SK-N-MC (cell line): ENCODE measurements around the gene HADHA.

Source experiments
- EZH2 ChIP-seq: fragments of 200-600 bp; sonication (generic); IDR thresholded peaks from one replicate; pipeline ENCODE4 v1.6.1; 2017; ENCODE audit warnings: antibody characterized with exemption
- FOXP2 ChIP-seq: optimal IDR thresholded peaks from 2 replicates; pipeline ENCODE3; 2011; ENCODE audit warnings: mild to moderate bottlenecking, moderate library complexity; ENCODE audit not compliant: insufficient read depth; ENCODE audit errors: extremely low read length, control extremely low read depth

GRCh38 chr2:26217720-26218119, 26.7 kb downstream of the HADHA start:
- TF ChIP-seq FOXP2 (no peak), EZH2 (no peak)
